ENCODE data around the gene GUCY1B1.

DNA sequence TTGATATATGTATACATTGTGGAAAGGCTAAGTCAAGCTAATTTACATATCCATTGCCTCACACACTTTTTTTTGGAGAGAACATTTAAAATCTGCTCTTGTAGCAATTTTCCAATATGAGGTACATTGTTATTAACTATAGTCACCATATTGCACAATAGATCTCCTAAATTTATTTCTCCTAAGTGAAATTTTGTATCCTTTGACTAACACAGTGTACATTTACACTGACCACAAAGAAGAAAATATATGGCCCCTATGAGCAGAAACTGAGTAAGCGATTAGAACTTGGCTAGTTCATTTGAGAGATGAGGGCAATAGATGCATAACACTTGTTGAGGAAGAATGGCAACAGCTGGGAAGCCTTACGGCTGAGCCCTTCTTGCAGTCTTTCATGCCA is 20.3 kb upstream of the GUCY1B1 start:
- TF ChIP-seq, protein P1, sequence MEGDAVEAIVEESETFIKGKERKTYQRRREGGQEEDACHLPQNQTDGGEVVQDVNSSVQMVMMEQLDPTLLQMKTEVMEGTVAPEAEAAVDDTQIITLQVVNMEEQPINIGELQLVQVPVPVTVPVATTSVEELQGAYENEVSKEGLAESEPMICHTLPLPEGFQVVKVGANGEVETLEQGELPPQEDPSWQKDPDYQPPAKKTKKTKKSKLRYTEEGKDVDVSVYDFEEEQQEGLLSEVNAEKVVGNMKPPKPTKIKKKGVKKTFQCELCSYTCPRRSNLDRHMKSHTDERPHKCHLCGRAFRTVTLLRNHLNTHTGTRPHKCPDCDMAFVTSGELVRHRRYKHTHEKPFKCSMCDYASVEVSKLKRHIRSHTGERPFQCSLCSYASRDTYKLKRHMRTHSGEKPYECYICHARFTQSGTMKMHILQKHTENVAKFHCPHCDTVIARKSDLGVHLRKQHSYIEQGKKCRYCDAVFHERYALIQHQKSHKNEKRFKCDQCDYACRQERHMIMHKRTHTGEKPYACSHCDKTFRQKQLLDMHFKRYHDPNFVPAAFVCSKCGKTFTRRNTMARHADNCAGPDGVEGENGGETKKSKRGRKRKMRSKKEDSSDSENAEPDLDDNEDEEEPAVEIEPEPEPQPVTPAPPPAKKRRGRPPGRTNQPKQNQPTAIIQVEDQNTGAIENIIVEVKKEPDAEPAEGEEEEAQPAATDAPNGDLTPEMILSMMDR (IDR thresholded peaks at IDR 0.05): no peak
- no peak for TF ChIP-seq POLR2A (IDR thresholded peaks at IDR 0.05)
